Measurements from ENCODE around the gene CSNK2A1.
"Not testable (repeated sequence)": the region's sequence is repeated elsewhere in the genome, so short reads cannot be mapped to it uniquely, and the experiment has no call there.

CSNK2A1 gene

DNA sequence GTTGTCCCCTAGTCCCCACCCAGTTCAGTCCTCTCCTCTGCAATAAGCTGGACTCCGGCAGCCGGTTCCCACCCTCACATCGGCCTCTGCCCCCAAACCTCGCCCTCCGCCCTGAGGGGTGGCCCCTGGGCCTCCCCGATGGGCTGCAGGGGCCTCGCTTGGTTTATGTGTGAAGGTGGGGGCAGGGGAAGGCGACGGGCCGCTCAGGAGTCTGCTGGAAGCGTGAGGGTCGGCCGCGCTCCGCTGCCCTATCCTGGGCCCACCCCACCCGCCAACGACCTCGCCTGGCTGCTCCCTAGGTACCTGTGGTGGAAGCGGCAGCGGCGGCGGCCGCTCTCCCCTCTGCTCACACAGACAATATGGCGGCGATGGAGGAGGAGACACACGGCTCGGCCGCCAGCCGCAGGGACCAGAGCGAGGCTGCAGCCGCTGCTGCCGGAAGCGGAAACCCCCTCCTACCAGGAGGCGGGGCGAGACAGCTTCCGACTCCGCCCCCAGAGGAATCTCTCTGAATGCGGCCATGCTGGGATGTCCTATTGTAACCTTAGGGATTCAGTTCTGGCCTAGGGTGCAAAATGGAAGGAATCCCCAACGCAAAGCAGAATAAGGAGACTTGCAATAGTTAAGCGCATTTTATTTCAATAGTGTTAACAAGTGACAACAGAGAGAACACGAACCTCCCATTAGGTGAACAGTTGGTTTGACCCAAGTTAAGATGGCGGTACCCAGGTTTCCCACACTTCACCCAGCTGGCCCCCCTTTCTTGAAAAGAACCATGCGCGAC, at the start of gene CSNK2A1:
Gene CSNK2A1 (minus strand): TSS at position 422 of the 784 bp plus-strand sequence. CDS start 35,239 bp downstream, outside the sequence.
- peak; percentile 98 for DNase-seq

DNA sequence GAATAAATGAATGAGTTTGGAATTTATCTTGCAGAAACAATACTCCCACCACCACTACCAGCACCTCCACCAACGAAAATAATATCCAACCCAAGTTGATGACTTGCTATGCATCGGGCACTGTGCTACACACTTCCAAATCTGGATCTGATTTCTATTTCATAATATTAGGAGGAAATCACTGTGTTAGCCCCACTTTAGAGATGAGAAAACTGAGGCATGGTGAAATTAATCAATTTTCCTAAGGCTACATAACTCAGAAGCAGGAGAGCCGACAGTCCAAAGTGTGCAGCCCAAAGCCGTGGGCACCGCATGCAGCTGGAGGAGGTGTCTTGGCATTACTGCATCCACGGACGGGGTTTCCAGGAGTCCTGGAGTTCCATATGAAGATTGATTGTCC, 48.9 kb upstream of the CSNK2A1 start:
- DNase-seq: no peak

DNA sequence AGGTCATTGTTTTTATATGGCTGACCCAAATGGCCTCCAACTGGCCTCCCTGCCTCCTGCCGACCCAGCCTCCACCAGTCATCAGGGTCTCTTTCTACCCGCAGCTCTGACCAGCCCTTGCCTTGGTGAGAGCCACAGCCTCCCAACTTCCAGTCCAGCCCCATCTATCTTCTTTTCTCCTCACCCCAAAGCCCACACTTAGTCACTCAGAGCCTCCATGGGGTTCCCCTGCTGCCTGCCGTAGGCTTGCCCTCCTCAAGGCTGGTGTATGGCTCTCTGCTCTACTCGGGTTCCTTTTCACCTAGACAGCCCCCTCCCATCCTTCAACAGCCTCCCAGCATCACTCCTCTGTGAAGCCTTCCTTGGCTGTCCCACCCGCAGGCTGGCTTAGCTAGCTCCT, 48.4 kb upstream of the CSNK2A1 start:
- DNase-seq: no peak

DNA sequence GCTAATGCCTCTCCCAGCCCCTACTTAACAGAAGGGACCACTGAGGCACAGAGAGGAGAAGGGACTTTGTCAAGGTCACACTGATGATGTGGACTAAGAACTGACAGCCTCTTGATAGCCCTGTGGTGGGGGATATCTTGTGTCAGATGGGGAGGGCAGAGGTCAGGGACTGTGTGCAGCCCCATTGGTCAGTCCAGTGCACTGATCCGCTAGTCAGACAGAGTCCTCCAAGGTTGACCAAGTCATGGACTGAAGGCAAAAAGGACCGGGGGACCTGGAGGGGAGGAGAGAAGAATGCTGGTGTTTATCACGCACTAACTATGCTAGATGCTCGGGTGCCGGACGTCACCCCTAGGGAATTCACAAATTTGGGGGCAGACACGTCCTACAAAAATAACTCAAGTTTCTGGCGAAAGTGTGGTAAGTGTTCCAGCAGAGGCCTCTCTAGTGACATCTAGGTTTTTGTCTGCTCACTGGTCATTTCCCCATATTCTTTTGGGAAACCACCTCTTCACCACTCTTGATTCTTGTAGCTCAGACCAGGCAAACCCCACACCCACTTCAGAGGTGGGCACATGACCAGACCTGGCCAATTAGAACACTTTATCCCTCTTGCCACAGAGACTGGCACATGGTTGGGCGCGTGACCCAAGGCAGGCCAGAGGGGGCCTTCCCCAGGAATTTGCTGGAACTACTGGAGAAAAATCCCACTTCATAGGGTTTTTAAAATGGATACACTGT, 45.5 kb upstream of the CSNK2A1 start:
- DNase-seq: no peak

DNA sequence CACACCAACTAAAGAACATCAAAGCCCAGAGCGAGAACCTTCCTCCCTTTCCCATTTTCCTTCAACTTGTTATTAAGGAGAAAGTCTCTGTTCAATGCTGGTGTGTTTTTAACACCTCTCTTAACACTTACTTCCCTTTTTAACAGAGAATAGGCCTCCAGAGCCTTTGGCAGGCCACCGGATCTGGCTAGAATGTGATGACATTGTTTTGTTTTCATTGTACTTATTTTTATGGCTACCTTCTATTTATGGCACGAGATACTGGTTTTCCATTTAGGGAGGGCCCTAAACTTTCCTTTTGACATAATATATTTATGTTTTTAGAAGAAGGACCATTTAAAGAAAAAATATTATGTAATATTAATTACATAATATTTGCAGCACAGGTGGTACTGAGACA, 44.9 kb upstream of the CSNK2A1 start:
- DNase-seq: no peak

DNA sequence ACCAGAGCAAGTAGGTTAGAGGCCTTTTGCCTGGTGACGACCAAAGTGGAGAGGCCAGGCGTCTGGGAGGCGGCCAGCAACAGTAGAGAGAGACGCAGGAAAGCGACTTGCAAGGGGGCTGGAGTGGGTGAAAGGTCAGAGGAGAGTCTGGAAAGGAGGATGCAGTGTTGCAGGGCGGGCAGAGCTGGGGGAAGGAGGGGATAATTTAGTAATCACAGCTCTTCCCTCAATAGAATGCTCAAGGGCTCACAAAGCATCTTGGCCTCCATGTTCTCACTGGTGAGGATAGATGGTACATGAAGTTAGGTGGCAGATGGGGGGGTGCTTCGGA, 41.3 kb upstream of the CSNK2A1 start:
- DNase-seq: no peak

DNA sequence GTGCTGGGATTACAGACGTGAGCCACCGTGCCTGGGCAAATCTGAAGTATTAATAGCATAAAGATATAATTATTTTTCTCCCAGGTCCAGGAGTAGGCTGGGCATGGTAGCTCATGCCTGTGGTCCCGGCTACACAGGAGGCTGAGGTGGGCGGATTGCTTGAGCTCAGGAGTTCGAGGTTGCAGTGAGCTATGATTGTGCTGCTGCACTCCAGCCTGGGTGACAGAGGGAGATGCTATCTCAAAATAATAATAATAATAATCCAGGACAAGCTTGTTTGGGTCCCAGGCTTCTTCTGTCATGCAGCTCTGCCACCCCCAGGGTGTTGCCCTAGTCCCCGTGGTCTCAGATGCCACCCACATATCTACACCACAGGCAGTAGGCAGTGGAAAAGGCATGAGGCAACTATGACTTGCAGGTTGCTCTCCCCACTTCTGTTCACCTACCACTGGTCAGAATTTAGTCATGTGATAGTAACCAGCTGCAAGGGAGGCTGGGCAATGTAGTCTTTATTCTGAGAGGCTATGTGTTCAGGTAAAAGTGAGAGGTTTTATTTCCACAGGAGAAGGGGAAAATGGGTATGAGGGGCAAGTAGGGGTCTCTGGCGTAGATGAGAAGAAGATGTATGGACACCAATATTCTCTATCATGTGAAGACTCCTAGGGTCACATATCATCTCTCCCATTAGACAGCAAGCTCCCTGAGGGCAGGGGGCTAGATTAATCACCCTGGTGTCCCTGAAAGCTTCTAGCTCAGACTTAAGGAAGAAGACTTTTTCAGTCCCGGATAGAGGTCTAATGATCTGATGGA, 40.8 kb upstream of the CSNK2A1 start:
- DNase-seq: peak; percentile 53

DNA sequence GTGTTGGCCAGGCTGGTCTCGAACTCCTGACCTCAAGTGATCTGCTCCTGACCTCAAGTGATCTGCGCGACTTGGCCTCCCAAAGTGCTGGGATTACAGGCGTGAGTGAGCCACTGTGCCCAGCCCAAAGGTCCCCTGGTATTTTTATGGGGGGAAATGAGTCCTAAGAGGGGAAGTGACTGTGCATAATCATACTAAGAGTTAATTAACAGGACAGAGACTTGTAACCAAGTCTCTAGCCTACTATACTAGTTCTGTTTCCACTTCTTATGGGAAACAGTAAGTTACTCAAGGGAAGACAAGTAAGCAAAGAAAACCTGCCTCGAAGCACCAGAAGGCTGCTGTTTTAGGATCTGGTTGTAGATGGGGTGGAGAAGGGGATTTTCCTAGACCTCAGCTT, 38.6 kb upstream of the CSNK2A1 start:
- DNase-seq: no peak

DNA sequence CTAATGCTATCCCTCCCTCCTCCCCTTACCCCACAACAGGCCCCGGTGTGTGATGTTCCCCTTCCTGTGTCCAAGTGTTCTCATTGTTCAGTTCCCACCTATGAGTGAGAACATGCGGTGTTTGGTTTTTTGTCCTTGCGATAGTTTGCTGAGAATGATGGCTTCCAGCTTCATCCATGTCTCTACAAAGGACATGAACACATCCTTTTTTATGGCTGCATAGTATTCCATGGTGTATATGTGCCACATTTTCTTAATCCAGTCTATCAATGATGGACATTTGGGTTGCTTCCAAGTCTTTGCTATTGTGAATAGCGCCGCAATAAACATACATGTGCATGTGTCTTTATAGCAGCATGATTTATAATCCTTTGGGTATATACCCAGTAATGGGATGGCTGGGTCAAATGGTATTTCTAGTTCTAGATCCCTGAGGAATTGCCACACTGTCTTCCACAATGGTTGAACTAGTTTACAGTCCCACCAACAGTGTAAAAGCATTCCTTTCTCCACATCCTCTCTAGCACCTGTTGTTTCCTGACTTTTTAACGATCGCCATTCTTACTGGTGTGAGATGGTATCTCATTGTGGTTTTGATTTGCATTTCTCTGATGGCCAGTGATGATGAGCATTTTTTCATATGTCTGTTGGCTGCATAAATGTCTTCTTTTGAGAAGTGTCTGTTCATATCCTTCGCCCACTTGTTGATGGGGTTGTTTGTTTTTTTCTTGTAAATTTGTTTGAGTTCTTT, 35.5 kb upstream of the CSNK2A1 start:
- not testable (repeated sequence) for DNase-seq

DNA sequence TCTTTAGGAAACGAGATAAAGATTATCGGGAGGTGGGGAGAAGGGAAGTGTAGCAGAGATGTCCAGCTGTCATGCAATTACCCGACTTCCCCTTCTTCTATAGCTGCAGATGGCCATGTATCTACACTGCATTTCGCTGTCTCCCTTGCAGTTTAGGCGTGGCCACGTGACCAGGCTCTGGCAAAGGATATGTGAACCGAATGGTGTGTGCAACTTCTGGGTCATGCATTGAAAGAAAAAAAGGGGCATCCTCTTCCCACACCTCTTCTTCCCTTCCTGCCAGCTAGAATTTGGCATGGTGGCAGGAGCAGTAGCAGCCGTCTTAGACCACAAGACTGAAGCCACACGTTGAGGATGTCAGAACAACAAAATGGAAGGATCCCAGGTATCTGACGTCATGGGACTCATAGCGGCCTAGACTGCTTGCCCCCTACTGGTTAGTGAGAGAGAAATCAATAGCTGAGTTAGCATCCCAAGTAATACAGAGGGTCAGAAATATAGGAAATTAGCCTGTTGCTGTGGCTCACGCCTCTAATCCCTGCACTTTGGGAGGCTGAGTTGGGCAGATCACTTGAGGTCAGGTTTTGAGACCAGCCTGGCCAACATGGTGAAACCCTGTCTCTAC, 33.7 kb upstream of the CSNK2A1 start:
- peak; percentile 23 for DNase-seq

DNA sequence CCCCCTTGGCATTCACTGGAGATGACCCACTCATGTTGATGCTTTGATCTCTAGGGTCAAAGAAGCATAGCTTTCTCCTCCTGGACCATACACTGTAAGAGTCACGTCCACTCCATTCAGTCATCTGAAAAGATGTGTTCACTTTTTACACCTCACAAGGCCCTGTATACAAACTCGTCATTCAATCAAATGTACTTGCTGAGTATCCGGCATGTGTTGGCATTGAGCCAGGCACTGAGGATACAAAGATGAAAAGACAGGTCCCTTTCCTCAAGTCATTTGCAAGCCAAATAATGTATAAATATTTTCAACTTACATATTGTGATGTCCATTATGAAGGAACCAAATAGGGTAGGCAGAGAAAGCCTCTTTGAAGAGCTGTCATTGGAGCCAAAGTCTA, 32.6 kb upstream of the CSNK2A1 start:
- DNase-seq: no peak

DNA sequence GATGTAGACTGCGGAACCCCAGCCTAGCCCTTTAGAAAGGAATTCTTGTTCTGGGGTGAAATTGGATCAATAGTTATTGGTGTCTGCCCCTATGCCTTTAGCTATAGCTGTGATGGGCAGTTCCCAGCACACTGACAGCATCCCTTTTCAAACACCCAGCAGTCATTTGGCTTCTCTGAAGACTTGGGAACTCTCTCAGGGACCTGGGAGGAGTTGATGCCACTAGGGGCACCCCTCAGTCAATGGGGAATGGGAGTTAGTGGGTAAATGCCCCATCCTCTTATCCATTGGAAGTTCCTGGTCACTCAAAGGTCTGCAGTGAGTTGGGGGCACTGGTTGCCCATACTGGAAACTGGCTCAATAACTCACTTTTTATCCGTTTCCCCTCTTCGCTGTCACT, 31.6 kb upstream of the CSNK2A1 start:
- no peak for DNase-seq

DNA sequence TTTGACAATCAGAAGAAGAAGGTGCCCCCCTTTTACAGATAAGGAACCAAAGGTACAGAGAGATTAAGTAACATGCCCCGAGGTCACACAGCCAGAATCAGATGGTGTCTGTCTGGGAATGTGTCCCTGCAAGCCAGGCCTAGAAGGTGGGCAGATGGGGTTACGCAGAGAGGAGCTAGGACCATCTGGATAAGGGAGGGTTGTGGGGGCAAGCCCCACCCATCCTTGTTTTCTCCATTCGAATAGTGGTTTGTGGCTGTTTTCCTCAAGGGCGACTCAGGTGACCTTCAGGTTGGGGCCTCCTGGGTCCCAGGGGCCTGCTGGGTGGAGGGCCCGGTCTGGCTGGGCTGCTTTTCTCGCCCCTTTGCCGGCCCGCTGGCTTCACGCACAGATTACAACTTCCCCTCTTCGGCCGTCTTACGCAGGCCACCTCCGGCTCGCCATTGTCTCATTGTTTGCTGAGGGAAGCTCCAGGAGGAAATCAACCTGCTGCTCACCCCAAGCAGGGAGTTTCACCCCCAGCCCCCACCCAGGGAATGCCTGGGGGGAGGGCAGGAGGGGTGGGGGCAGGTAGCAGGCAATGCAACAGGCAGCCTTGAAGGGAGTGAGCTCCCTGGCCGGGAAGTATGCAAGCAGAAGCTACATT, 30.8 kb upstream of the CSNK2A1 start:
- peak; percentile 22 for DNase-seq

DNA sequence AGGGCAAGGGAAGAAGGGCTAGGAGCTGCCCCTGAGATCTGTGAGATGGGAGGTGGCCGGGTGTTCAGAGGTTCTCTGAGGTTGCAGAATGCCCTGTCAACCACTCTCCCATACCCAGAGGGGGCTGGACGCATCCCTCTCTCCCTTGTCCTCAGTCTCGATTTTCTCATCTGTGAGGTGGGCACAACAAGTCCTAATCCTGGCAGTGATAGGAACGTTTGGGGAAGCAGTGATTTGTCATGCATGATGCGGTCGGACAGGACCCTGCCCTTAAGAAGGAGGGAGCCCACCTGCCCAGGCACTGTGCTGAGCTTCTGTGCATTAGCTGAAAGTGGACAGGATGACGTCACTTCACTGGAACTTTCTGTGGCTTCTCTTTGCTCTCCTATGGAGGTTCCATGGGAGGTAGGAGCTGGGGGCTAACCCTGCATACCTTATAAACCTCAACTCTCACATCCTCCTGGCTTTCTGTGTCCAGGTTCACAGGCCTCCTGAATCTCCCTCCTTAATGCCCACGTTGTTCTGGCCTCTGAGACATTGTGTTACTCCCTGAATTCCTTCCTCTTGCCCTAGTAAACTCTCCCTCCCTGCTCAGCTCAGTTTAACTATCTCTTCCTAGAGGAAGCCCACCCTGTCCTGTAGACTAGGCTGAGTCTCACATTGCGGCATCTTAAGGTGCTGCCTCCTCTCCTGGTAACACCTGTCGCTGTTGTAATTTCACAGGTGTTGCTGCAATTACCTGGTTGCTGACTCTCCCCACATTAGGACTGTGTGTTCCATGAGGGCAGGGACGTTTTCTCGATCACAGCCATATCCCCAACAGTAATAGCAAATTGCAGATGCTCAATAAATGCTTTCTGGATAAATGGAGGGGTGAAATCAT, 30.1 kb upstream of the CSNK2A1 start:
- no peak for DNase-seq

DNA sequence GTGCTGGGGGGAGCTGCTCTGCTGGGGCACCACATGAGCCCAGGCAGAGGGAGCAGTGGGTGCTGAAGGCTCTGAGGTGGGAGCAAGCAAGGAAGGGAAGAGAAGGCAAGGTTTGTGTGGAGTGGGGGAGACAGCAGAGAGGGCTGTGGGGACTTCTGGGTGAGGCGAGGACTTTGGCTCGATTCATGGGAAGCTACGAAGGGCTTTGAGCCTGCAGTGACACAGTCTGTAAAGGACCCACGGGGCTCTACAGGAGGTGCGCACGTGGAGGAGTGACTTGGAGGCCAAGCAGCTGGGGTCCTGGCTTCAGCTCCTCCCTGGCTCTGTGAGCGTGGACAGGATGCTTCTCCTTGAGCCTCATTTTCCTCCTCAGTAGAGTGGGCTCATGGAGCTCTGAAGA, 29.1 kb upstream of the CSNK2A1 start:
- DNase-seq: no peak

DNA sequence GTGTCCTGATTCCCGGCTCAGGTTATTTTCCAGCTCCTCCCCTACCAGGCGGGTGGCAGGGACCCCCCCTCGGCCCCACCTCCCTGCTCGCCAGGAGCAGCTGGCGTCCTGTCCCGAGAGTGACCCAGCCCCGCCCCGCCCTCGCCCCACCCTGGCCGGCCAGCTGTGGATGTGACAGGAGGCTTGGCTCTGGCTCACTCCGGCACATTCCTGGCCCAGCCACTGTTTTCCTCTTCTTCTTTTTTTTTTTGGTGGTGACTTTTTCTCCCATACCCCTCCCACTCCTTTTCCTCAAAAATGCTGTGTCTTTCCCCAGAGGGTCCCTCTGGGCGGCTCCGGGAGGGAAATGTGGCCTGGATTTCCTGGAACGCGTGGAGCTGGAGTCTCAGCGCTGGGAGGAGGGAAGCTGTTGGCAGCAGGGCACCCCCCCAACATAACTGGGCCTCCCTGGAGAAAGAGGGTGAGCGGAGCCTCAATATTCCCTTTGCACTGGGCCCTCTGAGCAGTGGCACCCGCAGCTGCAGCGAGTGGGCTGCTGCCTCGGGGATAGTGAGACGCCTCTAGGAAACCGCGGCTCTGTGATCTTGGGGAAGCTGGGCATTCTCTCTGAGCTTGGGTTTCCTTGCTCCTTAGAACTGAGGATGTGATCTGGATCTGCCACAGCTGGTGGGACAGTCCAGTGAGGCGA, 28.3 kb upstream of the CSNK2A1 start:
- peak; percentile 46 for DNase-seq

DNA sequence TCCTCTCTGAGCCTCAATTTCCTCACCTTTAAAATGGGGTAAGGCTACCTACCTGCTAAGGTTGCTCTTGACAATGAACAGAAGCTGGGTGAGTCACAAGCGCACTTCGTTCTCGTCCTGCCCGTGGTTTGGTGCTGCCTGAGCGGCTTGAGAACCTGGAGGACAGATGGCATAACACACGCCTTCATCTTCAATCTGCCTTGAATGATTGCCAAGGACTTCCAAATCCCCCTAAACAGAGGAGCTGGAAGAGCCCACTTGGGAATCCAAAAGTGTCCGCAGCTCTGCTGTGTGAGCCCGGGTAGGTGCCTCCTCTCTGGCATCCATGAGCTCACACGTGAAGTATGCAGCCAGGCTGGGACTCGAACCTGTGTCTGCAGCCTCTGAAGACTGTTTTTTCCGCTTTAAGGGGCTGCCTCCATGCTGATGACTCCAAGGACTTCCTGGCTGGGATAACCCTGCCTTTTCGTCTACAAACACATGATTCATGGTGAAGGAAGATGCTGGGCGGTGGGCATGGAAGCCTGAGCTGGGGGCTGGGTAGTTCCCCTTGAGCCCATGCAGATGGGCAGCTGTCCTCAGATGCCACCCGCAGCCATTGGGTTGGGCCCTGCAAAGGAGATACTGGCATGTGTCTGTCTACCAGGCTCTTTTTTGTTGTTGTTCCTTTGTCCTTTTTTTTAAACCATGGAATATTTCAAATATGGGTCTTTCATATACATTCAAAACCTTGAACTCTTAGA, 25.3 kb upstream of the CSNK2A1 start:
- DNase-seq: no peak

DNA sequence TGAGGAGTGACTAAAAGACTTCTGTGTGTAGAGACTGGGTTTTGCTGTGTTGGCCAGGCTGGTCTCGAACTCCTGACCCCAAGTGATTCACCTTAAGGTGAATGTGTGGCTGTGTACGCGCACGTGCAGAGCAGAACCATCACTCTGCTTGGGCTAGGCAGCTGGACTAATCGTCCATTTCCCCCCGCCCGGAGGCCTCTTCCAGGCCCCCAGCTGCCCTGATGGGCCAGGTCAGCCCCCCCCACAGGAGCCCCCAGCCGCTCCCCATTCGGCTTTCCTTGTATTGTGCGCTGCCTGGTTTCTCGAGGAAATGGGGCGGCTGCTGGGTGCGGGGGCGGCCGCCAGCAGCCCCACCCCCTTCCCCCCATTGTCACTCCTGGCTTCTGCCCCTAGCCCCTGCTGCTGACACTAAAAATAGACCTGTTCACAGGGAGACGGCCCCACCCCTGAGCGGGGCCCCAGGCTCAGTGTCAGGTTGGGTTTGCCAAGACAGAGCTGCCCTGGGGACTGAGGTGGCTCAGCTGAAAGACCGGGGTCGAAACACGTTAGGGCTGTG, 24.6 kb upstream of the CSNK2A1 start:
- DNase-seq: no peak

DNA sequence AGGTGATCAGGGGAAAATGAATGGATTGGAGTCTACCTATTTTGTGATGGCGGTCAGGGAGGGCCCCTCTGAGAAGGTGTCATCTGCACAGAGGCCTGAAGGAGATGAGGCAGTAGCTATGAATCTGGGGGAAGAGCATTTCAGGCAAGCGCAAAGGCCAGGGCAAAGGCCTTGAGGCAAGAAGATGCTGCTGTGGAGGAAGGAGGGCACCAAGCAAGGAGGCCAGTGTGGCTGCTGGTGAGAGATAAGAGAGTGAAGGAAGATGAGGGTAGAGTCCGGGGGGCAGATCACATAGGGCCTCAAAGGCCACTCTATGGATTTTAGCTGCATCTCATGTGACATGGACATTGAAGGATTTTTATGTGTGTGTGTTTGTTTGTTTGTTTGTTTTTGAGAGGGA, 20.6 kb upstream of the CSNK2A1 start:
- no peak for DNase-seq
